T-helper 1 cell treated with Interleukin-12 subunit alpha and Interleukin-12 subunit beta and Interleukin-4 antibody, amounts not matched to agents 30 μg/mL and 1 μg/mL, for 36 hours (primary cell): ENCODE data around the gene PLXND1.
"Not testable (repeated sequence)": the region's sequence is repeated elsewhere in the genome, so short reads cannot be mapped to it uniquely, and the experiment has no call there.

ENCODE experiments used
- H3K27ac Mint-ChIP-seq: one replicate; pipeline ENCODE4 v1.8.0; 2021; ENCODE audit warnings: mild to moderate bottlenecking, mixed read lengths
- H3K27me3 Mint-ChIP-seq: one replicate; pipeline ENCODE4 v1.8.0; 2021; ENCODE audit warnings: low read depth, mixed read lengths
- H3K36me3 Mint-ChIP-seq: one replicate; pipeline ENCODE4 v1.8.0; 2021; ENCODE audit warnings: low read depth, mixed read lengths
- H3K4me1 Mint-ChIP-seq: one replicate; pipeline ENCODE4 v1.8.0; 2021; ENCODE audit warnings: low read depth, mixed read lengths
- H3K4me3 Mint-ChIP-seq: one replicate; pipeline ENCODE4 v1.8.0; 2021; ENCODE audit warnings: mild to moderate bottlenecking, moderate library complexity, mixed read lengths
- H3K9me3 Mint-ChIP-seq: one replicate; pipeline ENCODE4 v1.8.0; 2021; ENCODE audit warnings: mixed read lengths

Gene PLXND1

GRCh38 chr3:129606636-129607390 lies at the start of gene PLXND1:
Gene PLXND1, minus strand, starts transcription at chr3:129606676. Its CDS starts 37 bp downstream, at chr3:129606639.
- no peaks in the 10 kb centered on the region for H3K36me3 Mint-ChIP-seq
- peak within 1 kb of the TSS; percentile 86 for H3K4me3 Mint-ChIP-seq
- H3K4me1 Mint-ChIP-seq, result peaks cover 10% of the 10 kb centered on the region
- no peaks in the 10 kb centered on the region for H3K9me3 Mint-ChIP-seq
- peaks cover 63% of the 10 kb centered on the region for H3K27me3 Mint-ChIP-seq
- peak within 1 kb of the TSS; percentile 52 for H3K27ac Mint-ChIP-seq

GRCh38 chr3:129655291-129655700 lies 48.8 kb upstream of the PLXND1 start:
- no peaks in the 10 kb centered on the region for H3K9me3 Mint-ChIP-seq
- H3K36me3 Mint-ChIP-seq, result peaks cover 4% of the 10 kb centered on the region
- no peak overlapping the region for H3K27ac Mint-ChIP-seq
- H3K4me3 Mint-ChIP-seq, result no peak overlapping the region
- H3K4me1 Mint-ChIP-seq, result peaks cover 12% of the 10 kb centered on the region
- peaks cover under 1% of the 10 kb centered on the region for H3K27me3 Mint-ChIP-seq

- Mint-ChIP-seq H3K4me3 (no peak overlapping the region), H3K36me3 (peaks cover 2% of the 10 kb centered on the region), H3K9me3 (no peaks in the 10 kb centered on the region), H3K4me1 (peaks cover 12% of the 10 kb centered on the region), H3K27ac (no peak overlapping the region), H3K27me3 (peaks cover 4% of the 10 kb centered on the region)
These were observed 47.7 kb upstream of the PLXND1 start for GRCh38 chr3:129654131-129654530.

DNA sequence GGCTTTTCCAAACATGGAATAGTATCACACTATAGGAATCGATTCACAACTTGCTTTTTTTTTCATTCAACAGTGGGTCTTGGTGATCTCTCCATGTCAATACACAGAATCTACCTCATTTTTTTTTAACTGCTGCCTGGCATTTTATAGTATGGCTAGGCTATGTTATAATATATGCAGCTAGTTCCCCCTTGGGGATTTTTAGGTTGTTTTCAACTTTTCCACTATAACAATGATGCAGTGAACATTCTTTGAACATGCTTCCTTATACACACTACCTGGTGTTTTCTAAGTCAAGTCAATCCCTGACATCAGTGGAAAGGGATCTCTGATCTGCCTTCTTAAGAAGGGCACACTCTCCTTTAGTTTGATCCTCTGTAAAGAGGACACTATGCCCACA lies 46.5 kb upstream of the PLXND1 start:
- peaks cover 2% of the 10 kb centered on the region for H3K36me3 Mint-ChIP-seq
- peaks cover 8% of the 10 kb centered on the region for H3K4me1 Mint-ChIP-seq
- no peak overlapping the region for H3K27ac Mint-ChIP-seq
- H3K4me3 Mint-ChIP-seq, result no peak overlapping the region
- no peaks in the 10 kb centered on the region for H3K9me3 Mint-ChIP-seq
- H3K27me3 Mint-ChIP-seq, result peaks cover 4% of the 10 kb centered on the region

DNA sequence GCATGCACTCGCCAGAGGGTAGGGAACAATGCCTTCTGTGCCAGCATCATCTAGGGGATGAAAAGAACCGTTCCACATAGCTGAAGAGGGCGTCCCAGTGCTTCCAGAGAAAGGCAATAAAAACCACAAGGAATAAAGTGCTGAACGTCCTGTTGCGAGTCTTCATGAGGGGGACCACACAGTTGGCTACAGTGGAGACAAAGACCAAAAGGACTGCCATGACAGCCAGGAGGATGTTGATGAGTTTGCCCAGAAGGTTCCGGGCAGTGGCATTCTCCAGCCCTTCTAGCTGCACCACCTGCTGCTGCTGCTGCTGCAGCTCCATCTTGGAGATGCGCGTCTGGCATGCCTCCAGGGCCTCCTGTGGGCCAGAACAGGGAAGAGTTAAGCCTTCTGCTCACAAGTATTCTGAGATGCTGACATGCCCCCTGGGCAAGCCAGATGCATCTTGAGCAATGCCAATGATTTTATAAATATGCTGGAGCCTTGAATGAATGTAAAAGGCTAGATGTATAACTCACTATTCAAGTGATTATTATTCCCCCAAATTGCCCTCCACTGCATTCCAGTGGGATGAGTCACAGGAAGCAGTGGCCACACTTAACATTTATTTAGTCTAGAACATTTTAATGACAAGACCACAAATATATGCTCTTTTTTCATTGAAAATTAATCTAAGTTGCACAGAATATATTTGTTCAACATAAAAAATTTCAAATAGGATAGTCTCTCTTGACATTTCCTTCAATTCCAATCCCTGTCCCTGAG lies 45.1 kb upstream of the PLXND1 start:
- Mint-ChIP-seq H3K36me3 (peaks cover 2% of the 10 kb centered on the region), H3K4me3 (no peak overlapping the region), H3K27ac (no peak overlapping the region), H3K4me1 (no peaks in the 10 kb centered on the region), H3K27me3 (peaks cover 4% of the 10 kb centered on the region), H3K9me3 (no peaks in the 10 kb centered on the region)

GRCh38 chr3:129650256-129650872 lies 43.9 kb upstream of the PLXND1 start:
- Mint-ChIP-seq H3K4me1 (no peaks in the 10 kb centered on the region), H3K27ac (no peak overlapping the region), H3K9me3 (no peaks in the 10 kb centered on the region), H3K36me3 (peaks cover 2% of the 10 kb centered on the region), H3K27me3 (peaks cover 5% of the 10 kb centered on the region), H3K4me3 (no peak overlapping the region)

GRCh38 chr3:129648391-129648790 lies 41.9 kb upstream of the PLXND1 start:
- Mint-ChIP-seq H3K9me3 (no peaks in the 10 kb centered on the region), H3K27me3 (peaks cover 9% of the 10 kb centered on the region), H3K27ac (no peak overlapping the region), H3K4me3 (no peak overlapping the region), H3K36me3 (no peaks in the 10 kb centered on the region), H3K4me1 (no peaks in the 10 kb centered on the region)

DNA sequence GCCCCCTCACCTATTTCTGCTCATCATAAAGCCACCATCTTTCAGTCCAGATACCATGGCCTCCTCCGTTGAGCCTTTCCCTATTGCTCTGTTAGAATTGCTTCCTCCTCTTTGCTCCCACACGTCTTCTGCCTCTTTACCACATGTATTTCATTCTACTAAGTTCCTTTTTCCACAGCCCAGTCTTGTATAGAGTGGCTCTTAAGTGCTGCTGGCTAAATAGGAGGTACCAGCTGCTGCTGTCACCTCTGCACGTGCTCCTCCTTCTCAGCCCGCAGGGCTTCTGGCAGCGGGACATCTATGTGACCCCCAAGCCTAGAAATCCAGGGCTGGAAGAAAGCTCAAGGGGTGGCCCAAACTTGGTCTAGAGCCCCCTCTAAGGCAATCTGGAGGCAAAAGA lies 38.8 kb upstream of the PLXND1 start:
- no peaks in the 10 kb centered on the region for H3K9me3 Mint-ChIP-seq
- H3K4me3 Mint-ChIP-seq, result no peak overlapping the region
- peaks cover 8% of the 10 kb centered on the region for H3K27me3 Mint-ChIP-seq
- no peak overlapping the region for H3K27ac Mint-ChIP-seq
- no peaks in the 10 kb centered on the region for H3K36me3 Mint-ChIP-seq
- H3K4me1 Mint-ChIP-seq, result no peaks in the 10 kb centered on the region

DNA sequence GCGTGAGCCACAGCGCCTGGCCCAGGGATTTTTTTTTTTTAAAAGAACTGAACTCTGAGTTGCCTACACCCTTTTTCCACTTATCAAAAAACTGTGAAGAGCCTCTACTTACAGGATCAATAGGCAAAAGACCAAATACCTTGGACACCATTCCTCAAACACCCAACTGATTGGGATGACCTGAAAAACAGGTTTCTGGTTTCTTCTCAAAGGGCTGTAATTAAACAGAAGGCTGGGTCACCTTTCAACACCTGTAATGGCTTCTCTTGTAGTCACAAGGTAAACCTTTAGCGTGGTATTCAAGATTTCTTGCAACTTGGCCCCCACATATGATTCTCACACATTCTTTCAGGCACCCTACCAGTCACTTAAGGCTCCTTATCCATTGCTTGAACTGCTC lies 38.4 kb upstream of the PLXND1 start:
- H3K27ac Mint-ChIP-seq, result no peak overlapping the region
- H3K36me3 Mint-ChIP-seq, result no peaks in the 10 kb centered on the region
- peaks cover 5% of the 10 kb centered on the region for H3K27me3 Mint-ChIP-seq
- no peaks in the 10 kb centered on the region for H3K9me3 Mint-ChIP-seq
- H3K4me3 Mint-ChIP-seq, result no peak overlapping the region
- H3K4me1 Mint-ChIP-seq, result no peaks in the 10 kb centered on the region

DNA sequence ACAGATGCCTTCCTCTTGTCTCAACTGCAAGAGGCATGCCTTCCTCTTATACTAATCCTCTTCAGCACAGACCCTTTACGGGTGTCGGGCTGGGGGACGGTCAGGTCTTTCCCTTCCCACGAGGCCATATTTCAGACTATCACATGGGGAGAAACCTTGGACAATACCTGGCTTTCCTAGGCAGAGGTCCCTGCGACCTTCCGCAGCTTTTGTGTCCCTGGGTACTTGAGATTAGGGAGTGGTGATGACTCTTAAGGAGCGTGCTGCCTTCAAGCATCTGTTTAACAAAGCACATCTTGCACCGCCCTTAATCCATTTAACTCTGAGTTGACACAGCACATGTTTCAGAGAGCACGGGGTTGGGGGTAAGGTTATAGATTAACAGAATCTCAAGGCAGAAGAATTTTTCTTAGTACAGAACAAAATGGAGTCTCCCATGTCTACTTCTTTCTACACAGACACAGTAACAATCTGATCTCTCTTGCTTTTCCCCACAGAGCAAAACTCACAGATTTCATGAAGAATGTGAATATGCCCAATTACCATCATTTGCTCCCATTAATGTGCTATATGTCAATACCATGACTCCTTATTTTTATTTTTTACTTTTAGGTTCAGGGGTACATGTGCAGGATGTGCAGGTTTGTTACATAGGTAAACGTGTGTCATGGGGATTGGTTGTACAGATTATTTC lies 35.2 kb upstream of the PLXND1 start:
- not testable (repeated sequence) for H3K36me3 Mint-ChIP-seq, H3K9me3 Mint-ChIP-seq, H3K27ac Mint-ChIP-seq, H3K4me3 Mint-ChIP-seq, H3K4me1 Mint-ChIP-seq
- peaks cover 10% of the 10 kb centered on the region for H3K27me3 Mint-ChIP-seq

GRCh38 chr3:129640985-129641384 lies 34.5 kb upstream of the PLXND1 start:
- peaks cover 15% of the 10 kb centered on the region for H3K27me3 Mint-ChIP-seq
- not testable (repeated sequence) for H3K27ac Mint-ChIP-seq, H3K9me3 Mint-ChIP-seq, H3K4me1 Mint-ChIP-seq, H3K36me3 Mint-ChIP-seq, H3K4me3 Mint-ChIP-seq

- no peaks in the 10 kb centered on the region for H3K4me1 Mint-ChIP-seq
- no peaks in the 10 kb centered on the region for H3K36me3 Mint-ChIP-seq
- peaks cover 11% of the 10 kb centered on the region for H3K27me3 Mint-ChIP-seq
- H3K4me3 Mint-ChIP-seq, result no peak overlapping the region
- H3K27ac Mint-ChIP-seq, result no peak overlapping the region
- H3K9me3 Mint-ChIP-seq, result no peaks in the 10 kb centered on the region
These were observed 32.0 kb upstream of the PLXND1 start for GRCh38 chr3:129638481-129638880.

DNA sequence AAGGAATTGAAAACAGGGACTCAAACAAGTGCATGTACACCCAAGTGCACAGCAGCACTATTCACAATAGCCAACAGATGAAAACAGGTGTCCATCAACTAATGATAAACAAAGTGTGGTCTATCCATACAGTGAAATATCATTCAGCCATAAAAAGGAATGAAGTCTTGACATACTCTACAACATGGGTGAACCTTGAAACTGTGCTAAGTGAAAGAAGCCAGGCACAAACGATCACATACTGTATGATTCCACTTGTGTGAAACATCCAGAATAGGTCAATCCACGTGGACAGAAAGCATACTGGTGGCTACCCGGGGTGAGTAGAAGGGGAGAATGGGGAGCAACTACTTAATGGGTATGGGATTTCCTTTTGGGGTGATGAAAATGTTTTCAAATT lies 29.6 kb upstream of the PLXND1 start:
- H3K4me1 Mint-ChIP-seq, result no peaks in the 10 kb centered on the region
- no peak overlapping the region for H3K27ac Mint-ChIP-seq
- no peaks in the 10 kb centered on the region for H3K9me3 Mint-ChIP-seq
- H3K36me3 Mint-ChIP-seq, result no peaks in the 10 kb centered on the region
- peaks cover 11% of the 10 kb centered on the region for H3K27me3 Mint-ChIP-seq
- no peak overlapping the region for H3K4me3 Mint-ChIP-seq

GRCh38 chr3:129635656-129636055 lies 29.2 kb upstream of the PLXND1 start:
- H3K27me3 Mint-ChIP-seq, result peaks cover 11% of the 10 kb centered on the region
- no peaks in the 10 kb centered on the region for H3K4me1 Mint-ChIP-seq
- H3K36me3 Mint-ChIP-seq, result no peaks in the 10 kb centered on the region
- H3K9me3 Mint-ChIP-seq, result no peaks in the 10 kb centered on the region
- no peak overlapping the region for H3K27ac Mint-ChIP-seq
- no peak overlapping the region for H3K4me3 Mint-ChIP-seq
